Measurements from ENCODE around the gene UBAC2. TPM values are rescaled to one million over a fixed set of nuclear protein-coding genes. Genes with fewer than 3 reads are reported as not detected.

Gene UBAC2
- total and polyA plus RNA-seq, 7 donors, result 31.8 to 73.9 (median 47.6) TPM

- H3K27ac ChIP-seq, result no peak overlapping the region
- WGBS, 2 donors, result 87 to 88% methylated on average over 4 of the region's 4 CpGs
- H3K36me3 ChIP-seq, result no peaks in the 10 kb centered on the region
- H3K4me1 ChIP-seq, result no peaks in the 10 kb centered on the region
- DNase-seq, result no peak
- H3K4me3 ChIP-seq, result no peak overlapping the region
- TF ChIP-seq CTCF (IDR thresholded peaks at IDR 0.05), result no peak
- TF ChIP-seq EP300 (IDR thresholded peaks at IDR 0.05), result no peak
- no peak for TF ChIP-seq POLR2AphosphoS5 (IDR thresholded peaks at IDR 0.05)
- no peak for TF ChIP-seq POLR2A (IDR thresholded peaks at IDR 0.05)
- no peaks in the 10 kb centered on the region for H3K9me3 ChIP-seq
- intact Hi-C loops (cut with DNase I), result no loop called here
- peaks cover 0 to 2% (median 0%) of the 10 kb centered on the region in 3 donors for H3K27me3 ChIP-seq
Observed at GRCh38 chr13:99160415-99160814, 40.2 kb upstream of the UBAC2 start.

GRCh38 chr13:99161512-99161911 is 39.1 kb upstream of the UBAC2 start:
- Histone ChIP-seq H3K27me3 (peaks cover 0 to 2% (median 0%) of the 10 kb centered on the region in 3 donors), H3K4me3 (no peak overlapping the region), H3K9me3 (no peaks in the 10 kb centered on the region), H3K36me3 (no peaks in the 10 kb centered on the region), H3K27ac (no peak overlapping the region), H3K4me1 (no peaks in the 10 kb centered on the region)
- TF ChIP-seq POLR2A (IDR thresholded peaks at IDR 0.05) (no peak), POLR2AphosphoS5 (IDR thresholded peaks at IDR 0.05) (no peak), CTCF (IDR thresholded peaks at IDR 0.05) (no peak), EP300 (IDR thresholded peaks at IDR 0.05) (no peak)
- 89 to 94% methylated on average over 1 of the region's 1 CpG for WGBS, 2 donors
- intact Hi-C loops (cut with DNase I), result no loop called here
- no peak for DNase-seq

- H3K9me3 ChIP-seq, result no peaks in the 10 kb centered on the region
- TF ChIP-seq POLR2A (IDR thresholded peaks at IDR 0.05), result no peak
- no peak for TF ChIP-seq EP300 (IDR thresholded peaks at IDR 0.05)
- no peak for TF ChIP-seq CTCF (IDR thresholded peaks at IDR 0.05)
- TF ChIP-seq POLR2AphosphoS5 (IDR thresholded peaks at IDR 0.05), result no peak
- DNase-seq, result no peak
- H3K36me3 ChIP-seq, result no peaks in the 10 kb centered on the region
- intact Hi-C loops (cut with DNase I), result no loop called here
- WGBS, 2 donors, result 89 to 92% methylated on average over 13 of the region's 13 CpGs
- H3K4me3 ChIP-seq, result no peak overlapping the region
- H3K27ac ChIP-seq, result no peak overlapping the region
- peaks cover 0 to 2% (median 0%) of the 10 kb centered on the region in 3 donors for H3K27me3 ChIP-seq
- H3K4me1 ChIP-seq, result no peaks in the 10 kb centered on the region
Observed at GRCh38 chr13:99162567-99163361, 37.9 kb upstream of the UBAC2 start.

- Histone ChIP-seq H3K27ac (no peak overlapping the region), H3K9me3 (no peaks in the 10 kb centered on the region), H3K36me3 (no peaks in the 10 kb centered on the region), H3K4me1 (no peaks in the 10 kb centered on the region), H3K4me3 (no peak overlapping the region), H3K27me3 (no peaks in the 10 kb centered on the region)
- no peak for DNase-seq
- TF ChIP-seq CTCF (IDR thresholded peaks at IDR 0.05) (no peak), POLR2A (IDR thresholded peaks at IDR 0.05) (no peak), EP300 (IDR thresholded peaks at IDR 0.05) (no peak), POLR2AphosphoS5 (IDR thresholded peaks at IDR 0.05) (no peak)
- intact Hi-C loops (cut with DNase I), result no loop called here
- WGBS, 2 donors, result 78 to 88% methylated on average over 5 of the region's 5 CpGs
Observed at GRCh38 chr13:99164226-99164625, 36.4 kb upstream of the UBAC2 start.

Measured in sigmoid colon (tissue), 7 donors.